ENCODE measurements around the gene MYO1C.
"Not testable (repeated sequence)": the region's sequence is repeated elsewhere in the genome, so short reads cannot be mapped to it uniquely, and the experiment has no call there.

The MYO1C gene

GRCh38 chr17:1511290-1511689, 18.8 kb upstream of the MYO1C start:
- Histone ChIP-seq H4K20me1 (ENCODE audit: low read depth, low read length) (no peaks in the 10 kb centered on the region), H2AFZ (ENCODE audit: low read depth, low read length, severe bottlenecking) (no peak overlapping the region), H3K9me2 (replicated peaks; ENCODE audit: insufficient read depth, low read length) (no peaks in the 10 kb centered on the region), H3K27ac (ENCODE audit: low read depth, low read length) (no peak overlapping the region), H3K79me2 (ENCODE audit: insufficient read depth, low read length) (peaks cover 12% of the 10 kb centered on the region; the same call in 1 of the 2 replicates), H3F3A (ENCODE audit: insufficient read depth) (no peaks in the 10 kb centered on the region), H3K27me3 (ENCODE audit: low read length) (no peaks in the 10 kb centered on the region), H3K4me3 (ENCODE audit: insufficient read depth, low read length, poor library complexity, severe bottlenecking) (no peak overlapping the region), H3K9ac (ENCODE audit: low read length) (no peak overlapping the region), H3K36me3 (ENCODE audit: low read length) (no peaks in the 10 kb centered on the region), H3K9me3 (ENCODE audit: insufficient read depth, low read length) (no peaks in the 10 kb centered on the region), H3K4me2 (ENCODE audit: low read depth, low read length, poor library complexity, severe bottlenecking) (no peak overlapping the region)
- TF ChIP-seq CTCF (IDR thresholded peaks at IDR 0.05; ENCODE audit: insufficient read depth, low read length, poor library complexity, severe bottlenecking) (no peak), EZH2phosphoT487 (conservative IDR thresholded peaks at IDR 0.05; ENCODE audit: low read length) (no peak)

GRCh38 chr17:1509290-1509881, 16.9 kb upstream of the MYO1C start:
- H3K4me3 ChIP-seq (ENCODE audit: insufficient read depth, low read length, poor library complexity, severe bottlenecking) = no peak overlapping the region
- H3K9me3 ChIP-seq (ENCODE audit: insufficient read depth, low read length) = no peaks in the 10 kb centered on the region
- no peaks in the 10 kb centered on the region for H3K79me2 ChIP-seq (ENCODE audit: insufficient read depth, low read length)
- no peak overlapping the region for H3K9ac ChIP-seq (ENCODE audit: low read length)
- H4K20me1 ChIP-seq (ENCODE audit: low read depth, low read length) = no peaks in the 10 kb centered on the region
- H2AFZ ChIP-seq (ENCODE audit: low read depth, low read length, severe bottlenecking) = no peak overlapping the region
- H3K9me2 ChIP-seq (replicated peaks; ENCODE audit: insufficient read depth, low read length) = no peaks in the 10 kb centered on the region
- no peaks in the 10 kb centered on the region for H3K36me3 ChIP-seq (ENCODE audit: low read length)
- TF ChIP-seq CTCF (IDR thresholded peaks at IDR 0.05; ENCODE audit: insufficient read depth, low read length, poor library complexity, severe bottlenecking) = no peak
- TF ChIP-seq EZH2phosphoT487 (conservative IDR thresholded peaks at IDR 0.05; ENCODE audit: low read length) = no peak
- no peaks in the 10 kb centered on the region for H3F3A ChIP-seq (ENCODE audit: insufficient read depth)
- H3K27ac ChIP-seq (ENCODE audit: low read depth, low read length) = no peak overlapping the region
- no peaks in the 10 kb centered on the region for H3K27me3 ChIP-seq (ENCODE audit: low read length)
- H3K4me2 ChIP-seq (ENCODE audit: low read depth, low read length, poor library complexity, severe bottlenecking) = no peak overlapping the region

GRCh38 chr17:1508709-1509108, 16.2 kb upstream of the MYO1C start:
- H2AFZ ChIP-seq (ENCODE audit: low read depth, low read length, severe bottlenecking); H3K4me3 ChIP-seq (ENCODE audit: insufficient read depth, low read length, poor library complexity, severe bottlenecking); H3K9ac ChIP-seq (ENCODE audit: low read length); H3K4me2 ChIP-seq (ENCODE audit: low read depth, low read length, poor library complexity, severe bottlenecking); H3K27me3 ChIP-seq (ENCODE audit: low read length); H4K20me1 ChIP-seq (ENCODE audit: low read depth, low read length); H3K27ac ChIP-seq (ENCODE audit: low read depth, low read length); H3K36me3 ChIP-seq (ENCODE audit: low read length); H3K9me2 ChIP-seq (replicated peaks; ENCODE audit: insufficient read depth, low read length); H3K79me2 ChIP-seq (ENCODE audit: insufficient read depth, low read length); H3F3A ChIP-seq (ENCODE audit: insufficient read depth); H3K9me3 ChIP-seq (ENCODE audit: insufficient read depth, low read length): not testable (repeated sequence)

GRCh38 chr17:1506649-1507267, 14.3 kb upstream of the MYO1C start:
- H3K9me2 ChIP-seq (replicated peaks; ENCODE audit: insufficient read depth, low read length) = no peaks in the 10 kb centered on the region
- no peaks in the 10 kb centered on the region for H3K79me2 ChIP-seq (ENCODE audit: insufficient read depth, low read length)
- no peaks in the 10 kb centered on the region for H3F3A ChIP-seq (ENCODE audit: insufficient read depth)
- no peak overlapping the region for H2AFZ ChIP-seq (ENCODE audit: low read depth, low read length, severe bottlenecking)
- no peak overlapping the region for H3K9ac ChIP-seq (ENCODE audit: low read length)
- no peak overlapping the region for H3K4me2 ChIP-seq (ENCODE audit: low read depth, low read length, poor library complexity, severe bottlenecking)
- H3K9me3 ChIP-seq (ENCODE audit: insufficient read depth, low read length) = no peaks in the 10 kb centered on the region
- H4K20me1 ChIP-seq (ENCODE audit: low read depth, low read length) = no peaks in the 10 kb centered on the region
- TF ChIP-seq CTCF (IDR thresholded peaks at IDR 0.05; ENCODE audit: insufficient read depth, low read length, poor library complexity, severe bottlenecking) (no peak), EZH2phosphoT487 (conservative IDR thresholded peaks at IDR 0.05; ENCODE audit: low read length) (no peak)
- no peak overlapping the region for H3K27ac ChIP-seq (ENCODE audit: low read depth, low read length)
- H3K36me3 ChIP-seq (ENCODE audit: low read length) = no peaks in the 10 kb centered on the region
- no peak overlapping the region for H3K4me3 ChIP-seq (ENCODE audit: insufficient read depth, low read length, poor library complexity, severe bottlenecking)
- H3K27me3 ChIP-seq (ENCODE audit: low read length) = no peaks in the 10 kb centered on the region
